Mesendoderm (in vitro differentiated cells): ENCODE measurements around the gene CRADD.

Source experiments
- DNase-seq: peaks from one replicate; pipeline ENCODE4 v3.0.0; 2013
- H2AK5ac ChIP-seq: 2 replicates; pipeline ENCODE4 v1.6.1; 2013; ENCODE audit warnings: low read length, inconsistent platforms
- H2BK120ac ChIP-seq: 2 replicates; pipeline ENCODE4 v1.6.1; 2013; ENCODE audit warnings: low read depth, mild to moderate bottlenecking, low read length, moderate library complexity, mixed read lengths
- H2BK15ac ChIP-seq: replicated peaks from 2 replicates; pipeline ENCODE4 v1.6.1; 2013; ENCODE audit warnings: low read depth, mild to moderate bottlenecking, moderate library complexity
- H2BK5ac ChIP-seq: 2 replicates; pipeline ENCODE4 v1.6.1; 2013; ENCODE audit warnings: low read length, inconsistent platforms
- H3K18ac ChIP-seq: 2 replicates; pipeline ENCODE4 v1.6.1; 2013; ENCODE audit warnings: mild to moderate bottlenecking, low read length, mixed read lengths
- H3K23ac ChIP-seq: one replicate; pipeline ENCODE4 v1.6.1; 2013; ENCODE audit warnings: low read length
- H3K27ac ChIP-seq: 2 replicates; pipeline ENCODE4 v1.5.1; 2013; ENCODE audit warnings: low read depth, mild to moderate bottlenecking, inconsistent platforms, low read length, moderate library complexity
- H3K27me3 ChIP-seq: 2 replicates; pipeline ENCODE4 v1.6.1; 2013; ENCODE audit warnings: low read length, control low read depth, mild to moderate bottlenecking, inconsistent platforms; ENCODE audit not compliant: insufficient read depth, poor library complexity
- H3K36me3 ChIP-seq: 2 replicates; pipeline ENCODE4 v1.6.1; 2013; ENCODE audit warnings: low read length, inconsistent platforms; ENCODE audit not compliant: control insufficient read depth, insufficient read depth
- H3K4ac ChIP-seq: one replicate; pipeline ENCODE4 v1.6.1; 2013; ENCODE audit warnings: low read depth, mild to moderate bottlenecking, low read length, moderate library complexity
- H3K4me1 ChIP-seq: 2 replicates; pipeline ENCODE4 v1.6.1; 2013; ENCODE audit warnings: low read depth, low read length, inconsistent platforms; ENCODE audit not compliant: control insufficient read depth
- H3K4me2 ChIP-seq: 2 replicates; pipeline ENCODE4 v1.6.1; 2013; ENCODE audit warnings: low read length
- H3K4me3 ChIP-seq: 2 replicates; pipeline ENCODE4 v1.5.1; 2013; ENCODE audit warnings: mild to moderate bottlenecking, low read length
- H3K56ac ChIP-seq: one replicate; pipeline ENCODE4 v1.6.1; 2013; ENCODE audit warnings: low read length
- H3K79me1 ChIP-seq: 2 replicates; pipeline ENCODE4 v1.6.1; 2013; ENCODE audit warnings: low read length, inconsistent platforms
- H3K79me2 ChIP-seq: 2 replicates; pipeline ENCODE4 v1.6.1; 2013; ENCODE audit warnings: mild to moderate bottlenecking, low read length; ENCODE audit not compliant: control insufficient read depth, insufficient read depth
- H3K9ac ChIP-seq: 2 replicates; pipeline ENCODE4 v1.6.1; 2013; ENCODE audit warnings: low read length, inconsistent platforms
- H4K5ac ChIP-seq: one replicate; pipeline ENCODE4 v1.6.1; 2013; ENCODE audit warnings: low read length
- H4K8ac ChIP-seq: one replicate; pipeline ENCODE4 v1.6.1; 2013; ENCODE audit warnings: low read depth, mild to moderate bottlenecking, control low read depth, low read length, moderate library complexity
- WGBS: extraction: QIAGEN DNeasy Blood & Tissue Kit; methylation state at CpG from one replicate; pipeline ENCODE4 v1.1.7; 2013; ENCODE audit warnings: low lambda C conversion rate, missing lambda C conversion rate; ENCODE audit not compliant: insufficient coverage; ENCODE audit errors: extremely low coverage; 5-methylcytosine and 5-hydroxymethylcytosine counted together

The CRADD gene

DNA sequence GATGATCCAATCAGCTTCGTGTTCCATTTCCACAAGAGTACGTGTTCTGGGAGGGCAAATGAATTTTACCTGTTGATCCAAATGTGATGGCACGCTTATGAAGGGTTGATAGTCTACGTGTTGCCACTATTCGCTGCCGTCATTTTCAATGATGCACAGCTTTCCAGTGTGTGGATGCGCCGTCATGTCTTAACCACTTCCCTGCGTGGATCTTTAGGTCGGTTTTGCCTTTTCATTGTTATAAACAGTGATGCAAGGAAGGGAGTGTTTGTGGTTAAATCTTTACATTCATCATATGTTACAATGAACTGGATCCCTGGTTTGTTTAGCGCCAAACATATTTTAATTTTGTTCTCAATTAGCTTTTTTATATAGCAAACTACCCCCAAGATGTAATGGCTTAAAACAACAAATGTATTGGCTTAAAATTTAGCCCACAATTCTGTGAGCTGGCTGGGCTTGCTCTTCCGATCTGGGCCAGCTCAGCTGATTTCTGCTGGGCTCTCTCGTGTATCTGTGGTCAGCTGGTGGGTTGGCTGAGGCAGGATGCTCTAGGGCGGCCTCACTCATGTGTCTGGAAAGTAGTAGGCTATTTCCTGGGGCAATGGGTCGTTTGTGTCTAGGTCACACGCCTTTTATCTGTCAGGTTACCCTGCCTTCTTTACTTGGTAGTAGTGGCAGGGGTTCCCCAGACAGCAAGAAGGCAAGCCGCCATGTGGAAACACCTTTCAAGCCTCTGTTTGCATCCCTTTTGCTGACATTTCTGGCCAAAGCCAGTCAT lies 176.7 kb downstream of the CRADD start:
- no peak overlapping the region for H4K5ac ChIP-seq
- H2BK120ac ChIP-seq = no peak overlapping the region
- no peak overlapping the region for H3K4me3 ChIP-seq
- no peak overlapping the region for H2BK15ac ChIP-seq
- H3K4me2 ChIP-seq = no peak overlapping the region
- no peak overlapping the region for H3K56ac ChIP-seq
- H3K4me1 ChIP-seq = no peaks in the 10 kb centered on the region
- H3K4ac ChIP-seq = no peak overlapping the region
- H3K27me3 ChIP-seq = no peaks in the 10 kb centered on the region
- no peaks in the 10 kb centered on the region for H3K36me3 ChIP-seq
- H3K23ac ChIP-seq = no peak overlapping the region
- H2BK5ac ChIP-seq = no peak overlapping the region
- H3K9ac ChIP-seq = no peak overlapping the region
- DNase-seq = no peak
- H3K27ac ChIP-seq = no peak overlapping the region
- H4K8ac ChIP-seq = no peak overlapping the region
- H2AK5ac ChIP-seq = no peak overlapping the region
- no peak overlapping the region for H3K18ac ChIP-seq
- no peaks in the 10 kb centered on the region for H3K79me1 ChIP-seq
- WGBS = no CpG with 5 or more reads among the region's 17 CpGs
- H3K79me2 ChIP-seq = no peaks in the 10 kb centered on the region

DNA sequence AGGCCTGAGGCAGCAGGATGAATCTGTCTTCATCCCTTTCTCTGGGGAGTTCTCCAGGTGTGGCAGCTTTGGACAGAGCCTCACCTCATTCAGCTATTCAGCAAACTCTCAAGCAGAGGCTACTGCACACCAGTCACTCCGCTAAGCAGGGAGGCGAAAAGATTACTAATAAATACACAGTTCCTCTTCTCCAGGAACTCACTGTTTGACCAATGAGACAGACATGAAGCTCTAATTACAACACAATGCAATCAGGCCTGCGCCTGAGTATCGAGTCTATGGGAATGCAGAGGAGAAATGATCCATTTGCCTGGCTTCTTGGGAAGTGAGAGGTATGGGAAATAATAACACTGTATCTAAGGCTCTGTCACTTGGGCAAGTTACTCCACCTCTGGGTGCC lies 178.1 kb downstream of the CRADD start:
- Histone ChIP-seq H3K27ac (no peak overlapping the region), H3K23ac (no peak overlapping the region), H3K79me1 (no peaks in the 10 kb centered on the region), H3K79me2 (no peaks in the 10 kb centered on the region), H3K18ac (no peak overlapping the region), H4K5ac (no peak overlapping the region), H2BK120ac (no peak overlapping the region), H3K4me2 (no peak overlapping the region), H3K27me3 (no peaks in the 10 kb centered on the region), H2AK5ac (no peak overlapping the region), H3K56ac (no peak overlapping the region), H3K4ac (no peak overlapping the region), H3K4me3 (no peak overlapping the region), H3K4me1 (no peaks in the 10 kb centered on the region), H2BK5ac (no peak overlapping the region), H2BK15ac (no peak overlapping the region), H4K8ac (no peak overlapping the region), H3K36me3 (no peaks in the 10 kb centered on the region), H3K9ac (no peak overlapping the region)
- no CpG with 5 or more reads among the region's 4 CpGs for WGBS
- no peak for DNase-seq

- H3K27me3 ChIP-seq = no peaks in the 10 kb centered on the region
- H3K4me1 ChIP-seq = no peaks in the 10 kb centered on the region
- H3K79me1 ChIP-seq = no peaks in the 10 kb centered on the region
- no peak overlapping the region for H4K5ac ChIP-seq
- no peak overlapping the region for H4K8ac ChIP-seq
- H3K56ac ChIP-seq = no peak overlapping the region
- no peak overlapping the region for H3K9ac ChIP-seq
- no peak overlapping the region for H2BK120ac ChIP-seq
- no peak overlapping the region for H2BK15ac ChIP-seq
- no peak overlapping the region for H3K4me3 ChIP-seq
- H2BK5ac ChIP-seq = no peak overlapping the region
- no peak overlapping the region for H3K4me2 ChIP-seq
- H3K23ac ChIP-seq = no peak overlapping the region
- no peak overlapping the region for H3K27ac ChIP-seq
- no peaks in the 10 kb centered on the region for H3K79me2 ChIP-seq
- H3K4ac ChIP-seq = no peak overlapping the region
- no peak for DNase-seq
- no peaks in the 10 kb centered on the region for H3K36me3 ChIP-seq
- H2AK5ac ChIP-seq = no peak overlapping the region
- H3K18ac ChIP-seq = no peak overlapping the region
Measured at GRCh38 chr12:93856611-93857010, 179.4 kb downstream of the CRADD start.

DNA sequence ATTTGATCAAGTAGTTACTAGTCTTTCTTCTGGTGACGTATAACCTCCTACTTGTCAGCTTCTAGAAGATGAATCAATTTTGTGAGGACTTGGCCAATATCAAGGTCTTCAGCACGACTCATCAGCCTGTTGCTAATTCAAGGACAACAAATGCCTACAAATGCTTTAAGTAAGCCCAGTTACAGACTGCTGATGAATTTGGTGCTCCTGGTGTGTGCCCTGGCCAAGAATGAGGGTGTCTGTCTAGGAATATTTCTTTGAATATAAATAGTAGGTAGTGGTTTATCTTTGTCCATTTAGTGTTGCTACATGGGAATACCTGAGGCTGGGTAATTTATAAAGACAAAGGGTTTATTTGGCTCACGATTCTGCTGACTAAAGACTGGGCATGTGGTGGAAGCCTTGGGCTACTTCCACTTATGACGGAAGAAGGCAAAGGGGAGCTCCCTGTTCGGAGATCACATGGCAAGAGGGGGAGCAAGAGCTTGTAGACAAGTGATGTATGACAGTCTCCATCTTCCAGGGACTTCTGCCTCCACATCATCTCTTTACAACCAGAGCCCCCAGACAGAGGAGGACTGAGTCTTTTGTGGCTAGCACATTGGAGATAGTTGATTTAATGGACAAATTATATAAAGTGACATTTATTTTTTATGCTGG lies 180.2 kb downstream of the CRADD start:
- Histone ChIP-seq H3K4ac (no peak overlapping the region), H4K5ac (no peak overlapping the region), H3K27me3 (no peaks in the 10 kb centered on the region), H3K4me1 (no peaks in the 10 kb centered on the region), H3K23ac (no peak overlapping the region), H4K8ac (no peak overlapping the region), H2BK5ac (no peak overlapping the region), H3K56ac (no peak overlapping the region), H3K27ac (no peak overlapping the region), H2BK120ac (no peak overlapping the region), H3K4me3 (no peak overlapping the region), H3K79me2 (no peaks in the 10 kb centered on the region), H3K79me1 (no peaks in the 10 kb centered on the region), H3K36me3 (no peaks in the 10 kb centered on the region), H3K4me2 (no peak overlapping the region), H2BK15ac (no peak overlapping the region), H3K18ac (no peak overlapping the region), H3K9ac (no peak overlapping the region), H2AK5ac (no peak overlapping the region)
- no peak for DNase-seq
- WGBS = no CpG with 5 or more reads among the region's 5 CpGs

GRCh38 chr12:93857991-93858447 lies 180.8 kb downstream of the CRADD start:
- Histone ChIP-seq H2BK5ac (no peak overlapping the region), H3K27ac (no peak overlapping the region), H2BK15ac (no peak overlapping the region), H3K18ac (no peak overlapping the region), H3K23ac (no peak overlapping the region), H3K27me3 (no peaks in the 10 kb centered on the region), H4K5ac (no peak overlapping the region), H2AK5ac (no peak overlapping the region), H2BK120ac (no peak overlapping the region), H3K4me2 (no peak overlapping the region), H3K56ac (no peak overlapping the region), H3K4ac (no peak overlapping the region), H3K4me3 (no peak overlapping the region), H3K36me3 (no peaks in the 10 kb centered on the region), H4K8ac (no peak overlapping the region), H3K4me1 (no peaks in the 10 kb centered on the region), H3K9ac (no peak overlapping the region), H3K79me2 (no peaks in the 10 kb centered on the region), H3K79me1 (no peaks in the 10 kb centered on the region)
- no peak for DNase-seq
- no CpG with 5 or more reads among the region's 2 CpGs for WGBS
